GM19193 (cell line): Measurements from ENCODE around the gene CD302.

Experiments
- POLR2A ChIP-seq: IDR thresholded peaks from 4 replicates; pipeline ENCODE4 v1.6.1; 2011; ENCODE audit not compliant: insufficient read depth, insufficient read length; ENCODE audit errors: extremely low read depth

The CD302 gene

DNA sequence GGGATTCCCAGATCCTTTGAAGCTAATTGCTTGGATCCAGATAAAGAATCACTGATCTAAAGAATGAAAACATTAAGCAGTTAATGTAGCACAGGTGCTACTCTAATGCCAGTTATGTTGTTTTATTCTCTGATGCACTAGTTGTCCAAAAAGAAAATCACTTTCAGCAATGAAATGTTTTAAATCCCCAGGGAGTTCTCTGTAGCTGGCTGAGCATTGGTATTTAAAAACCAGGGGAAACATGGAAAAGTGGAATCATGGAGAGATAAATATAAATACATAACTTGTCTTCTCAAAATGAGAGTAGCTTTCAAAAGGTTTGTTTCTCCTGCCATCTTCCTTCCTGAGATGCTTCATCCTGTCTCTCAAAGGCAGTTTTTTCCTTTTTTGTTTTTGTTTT is 37.7 kb downstream of the CD302 start:
- TF ChIP-seq POLR2A = no peak

DNA sequence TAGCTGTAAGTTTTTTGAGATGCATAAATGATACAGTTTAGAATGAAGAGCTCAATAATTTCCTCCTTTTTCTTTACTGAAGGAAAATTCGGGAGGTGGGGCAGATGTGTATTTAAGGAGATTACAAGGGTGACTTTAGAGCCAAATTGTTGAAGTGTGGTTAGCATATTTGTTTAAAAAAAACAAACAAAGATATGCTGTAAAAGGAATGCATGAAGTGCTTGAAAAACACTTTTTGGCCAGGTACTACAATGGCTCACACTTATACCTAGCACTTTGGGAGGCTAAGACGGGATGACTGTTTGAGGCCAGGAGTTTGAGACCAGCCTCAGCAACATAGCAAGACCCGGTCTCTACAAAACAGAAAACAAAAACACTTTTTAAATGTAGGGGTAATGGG is 38.4 kb downstream of the CD302 start:
- no peak for TF ChIP-seq POLR2A

DNA sequence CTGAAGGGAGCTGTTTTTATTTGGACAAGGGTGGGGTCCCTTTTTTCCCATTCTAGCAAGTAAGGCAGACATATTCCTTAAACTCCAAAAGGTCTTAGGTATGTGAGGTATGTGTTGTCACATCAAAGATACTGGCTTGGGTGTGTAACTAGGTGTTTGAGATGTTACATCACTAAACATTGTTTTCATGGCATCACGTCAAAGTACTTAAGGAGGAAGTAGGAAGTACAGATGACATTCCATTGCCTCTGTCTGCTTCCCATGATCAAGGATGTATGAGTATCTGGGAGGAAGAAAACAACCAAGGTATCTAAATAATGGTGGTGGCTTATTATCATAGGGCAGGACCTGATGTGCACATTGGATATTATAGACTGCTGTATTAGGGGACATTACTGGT is 39.3 kb downstream of the CD302 start:
- no peak for TF ChIP-seq POLR2A

DNA sequence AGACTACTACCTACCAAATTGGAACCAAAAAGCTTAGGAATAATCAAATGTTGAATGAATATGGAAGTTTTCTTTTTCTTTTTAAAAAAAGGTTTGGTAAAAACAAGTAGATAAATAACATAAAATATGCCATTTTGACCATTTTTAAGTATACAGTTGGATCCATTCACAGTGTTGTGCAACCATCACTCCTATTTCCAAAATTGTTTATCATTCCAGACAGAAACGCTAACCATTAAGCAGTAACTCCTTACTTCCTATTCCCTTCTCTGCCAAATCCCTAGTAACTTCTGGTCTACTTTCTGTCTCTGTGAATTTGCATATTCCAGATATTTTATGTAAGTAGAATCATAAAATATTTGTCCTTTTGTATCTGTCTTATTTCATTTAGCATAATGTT is 39.8 kb downstream of the CD302 start:
- no peak for TF ChIP-seq POLR2A

DNA sequence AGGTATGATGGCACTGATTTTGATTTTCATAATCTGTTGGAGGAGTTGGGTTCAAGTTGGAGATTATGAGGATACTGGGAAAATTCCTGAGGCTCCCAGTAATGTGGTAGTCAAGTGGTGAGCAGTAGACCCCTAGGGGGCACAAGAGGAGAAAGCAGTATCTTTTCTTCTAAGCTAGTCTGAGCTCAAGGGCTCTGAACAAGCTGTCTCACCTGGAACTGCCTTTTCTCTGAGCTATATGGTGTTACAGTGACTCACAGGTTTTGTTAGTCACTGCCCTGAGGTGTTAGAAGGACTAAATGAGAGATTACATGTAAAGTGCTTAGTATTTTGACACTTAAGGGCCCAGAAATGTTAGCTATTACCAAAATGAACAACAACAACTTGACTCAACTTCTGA is 42.2 kb downstream of the CD302 start:
- TF ChIP-seq POLR2A = no peak

DNA sequence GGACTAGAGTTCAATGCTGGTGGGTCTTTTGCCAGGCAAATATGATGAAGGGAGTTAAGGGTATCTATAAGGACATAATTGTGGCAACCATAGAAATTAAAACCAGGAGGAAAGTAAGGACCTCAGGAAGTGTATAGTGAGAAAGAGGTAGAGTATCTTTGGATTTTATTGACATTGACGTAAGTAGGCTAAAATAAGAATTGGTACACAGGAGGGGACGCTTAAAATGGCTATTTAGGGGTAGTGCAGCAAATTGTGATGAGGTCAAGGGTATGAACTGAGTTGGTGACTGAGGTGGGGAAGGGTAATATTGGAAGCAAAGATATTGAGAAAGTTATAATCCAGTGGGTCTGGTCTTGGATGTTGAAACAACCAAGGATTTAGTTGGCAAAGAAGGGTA is 43.0 kb downstream of the CD302 start:
- no peak for TF ChIP-seq POLR2A

DNA sequence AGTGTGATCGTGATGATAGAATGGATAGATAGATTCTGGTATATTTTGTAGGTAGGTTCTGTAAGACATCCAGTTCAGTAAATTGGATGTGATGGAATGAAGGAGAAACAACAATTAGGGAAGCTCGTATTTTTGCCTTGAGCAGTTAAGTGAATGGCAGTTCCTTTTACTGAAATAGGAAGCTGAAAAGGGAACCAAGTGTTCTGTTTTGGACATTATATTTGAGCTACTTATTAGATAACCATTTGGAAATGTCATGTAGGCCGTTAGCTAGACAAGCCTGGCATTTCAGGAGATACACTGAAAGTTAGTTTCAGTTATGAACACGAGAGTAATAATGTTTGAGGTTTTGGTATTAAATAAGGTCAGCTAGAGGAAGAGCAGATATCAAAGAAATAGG is 44.2 kb downstream of the CD302 start:
- no peak for TF ChIP-seq POLR2A

DNA sequence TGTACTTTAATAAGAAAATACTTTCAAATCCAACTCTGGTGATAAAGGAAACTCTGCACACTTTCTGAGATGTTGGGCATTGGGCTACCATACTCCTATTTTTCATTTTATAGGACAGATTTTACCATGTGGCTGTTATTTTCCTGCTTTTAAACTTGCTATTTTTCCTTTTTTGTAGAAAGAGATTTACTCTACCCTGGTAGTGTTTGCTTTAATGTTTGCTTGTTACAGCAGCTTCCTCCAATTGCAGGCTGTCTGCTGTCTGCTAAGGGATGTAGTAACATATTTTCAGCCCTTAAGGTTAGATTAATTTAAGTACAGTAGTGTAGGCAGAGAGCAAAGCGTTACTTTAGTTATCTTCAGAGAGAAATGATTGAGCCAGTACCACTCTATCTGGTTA is 47.1 kb downstream of the CD302 start:
- no peak for TF ChIP-seq POLR2A

DNA sequence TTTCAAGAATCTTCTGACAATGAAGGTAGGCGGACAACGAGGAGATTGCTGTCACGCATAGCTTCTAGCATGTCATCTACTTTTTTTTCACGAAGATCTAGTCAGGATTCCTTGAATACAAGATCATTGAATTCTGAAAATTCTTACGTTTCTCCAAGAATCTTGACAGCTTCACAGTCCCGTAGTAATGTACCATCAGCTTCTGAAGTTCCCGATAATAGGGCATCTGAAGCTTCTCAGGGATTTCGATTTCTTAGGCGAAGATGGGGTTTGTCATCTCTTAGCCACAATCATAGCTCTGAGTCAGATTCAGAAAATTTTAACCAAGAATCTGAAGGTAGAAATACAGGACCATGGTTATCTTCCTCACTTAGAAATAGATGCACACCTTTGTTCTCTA is 49.9 kb downstream of the CD302 start:
- TF ChIP-seq POLR2A = no peak

DNA sequence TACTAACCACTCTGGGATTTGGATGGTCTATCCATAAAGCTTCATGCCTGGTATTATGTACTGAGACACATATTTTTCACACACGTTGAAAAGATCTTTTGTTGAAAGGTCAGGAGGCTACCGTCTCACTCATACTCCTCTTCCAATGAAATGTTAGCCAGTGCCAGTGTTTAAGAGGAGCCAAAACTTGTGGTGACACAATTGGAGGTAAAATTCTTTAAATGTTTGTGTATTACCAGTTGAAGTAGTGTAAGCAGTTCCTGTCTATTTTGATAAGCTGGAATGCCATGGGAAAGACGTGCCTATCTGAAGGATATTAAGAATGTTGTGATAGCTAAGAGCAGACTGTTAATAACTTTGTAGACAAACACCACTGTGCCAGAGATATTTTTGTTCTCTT is 53.6 kb downstream of the CD302 start:
- no peak for TF ChIP-seq POLR2A

DNA sequence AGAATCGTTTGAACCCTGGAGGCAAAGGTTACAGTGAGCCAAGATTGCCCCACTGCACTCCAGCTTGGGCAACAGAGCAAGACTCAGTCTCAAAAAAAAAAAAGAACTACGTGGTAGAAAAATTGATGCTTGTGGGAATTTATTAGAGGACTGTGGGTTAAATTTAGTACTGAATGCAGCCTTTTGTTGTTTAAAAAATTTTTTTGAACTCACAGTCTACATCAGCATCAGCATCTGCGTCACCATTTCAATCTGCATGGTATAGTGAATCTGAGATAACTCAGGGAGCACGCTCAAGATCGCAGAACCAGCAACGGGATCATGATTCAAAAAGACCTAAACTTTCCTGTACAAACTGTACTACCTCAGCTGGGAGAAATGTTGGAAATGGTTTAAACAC is 55.2 kb downstream of the CD302 start:
- TF ChIP-seq POLR2A = no peak

DNA sequence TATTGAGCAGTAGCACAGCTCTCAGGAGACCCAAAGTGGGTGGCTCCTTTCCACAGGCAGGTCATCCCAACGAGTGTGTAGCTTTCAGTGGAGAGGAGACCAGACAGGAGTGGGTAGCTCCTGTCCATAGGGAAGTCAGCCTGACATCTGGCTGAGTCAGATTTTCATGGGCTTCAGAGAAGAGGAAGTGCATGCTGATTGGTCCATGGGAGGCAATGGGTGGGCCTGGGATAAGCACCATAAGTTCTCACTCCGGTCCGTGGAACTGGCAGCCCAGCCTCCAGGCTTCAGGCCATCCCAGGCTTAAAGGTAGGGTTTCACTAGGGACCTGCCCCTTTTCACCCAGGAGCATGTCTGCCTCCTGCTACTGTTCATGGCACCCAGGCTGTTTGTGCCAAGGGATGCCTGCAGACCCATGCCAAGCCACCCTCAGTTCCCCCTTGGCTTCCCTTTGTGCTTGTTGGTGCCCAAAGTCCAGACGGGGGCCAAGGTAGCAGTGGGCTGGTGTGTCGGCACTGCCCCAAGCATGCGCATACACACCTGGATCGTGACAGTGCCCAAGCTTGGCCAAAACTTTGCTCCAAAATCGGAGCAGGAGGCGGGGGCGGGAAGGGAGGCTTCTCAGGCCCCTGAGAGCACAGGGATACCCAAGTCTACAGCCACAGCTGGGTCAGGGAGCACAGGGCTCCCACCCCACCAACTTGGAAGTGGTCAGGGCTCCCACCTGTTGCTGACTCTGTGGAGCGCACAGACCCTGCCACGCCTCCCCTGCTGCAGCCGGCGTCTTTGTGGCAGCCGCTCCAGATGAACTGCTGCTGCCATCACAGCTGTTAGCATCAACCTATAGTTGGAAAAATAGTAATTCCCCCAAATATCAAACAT is 59.3 kb downstream of the CD302 start:
- no peak for TF ChIP-seq POLR2A

DNA sequence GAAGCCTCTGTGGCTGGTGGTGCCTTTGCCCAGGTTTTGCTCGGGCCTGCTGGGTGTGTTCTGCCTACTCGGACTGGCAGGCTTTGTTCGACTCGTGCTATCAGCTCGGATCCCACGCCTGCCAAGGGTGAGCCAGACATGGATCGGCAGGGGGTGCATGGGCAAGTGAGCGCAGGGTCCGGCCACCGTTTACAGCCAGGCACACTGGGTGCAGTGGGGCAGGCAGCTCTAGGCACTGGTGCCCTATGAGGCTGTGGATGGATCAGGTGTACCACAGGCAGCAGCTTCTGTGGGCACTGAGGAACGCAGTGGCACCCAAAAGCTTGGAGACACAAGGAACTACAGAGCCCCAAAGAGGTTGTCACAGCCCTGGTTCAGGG is 60.1 kb downstream of the CD302 start:
- no peak for TF ChIP-seq POLR2A

DNA sequence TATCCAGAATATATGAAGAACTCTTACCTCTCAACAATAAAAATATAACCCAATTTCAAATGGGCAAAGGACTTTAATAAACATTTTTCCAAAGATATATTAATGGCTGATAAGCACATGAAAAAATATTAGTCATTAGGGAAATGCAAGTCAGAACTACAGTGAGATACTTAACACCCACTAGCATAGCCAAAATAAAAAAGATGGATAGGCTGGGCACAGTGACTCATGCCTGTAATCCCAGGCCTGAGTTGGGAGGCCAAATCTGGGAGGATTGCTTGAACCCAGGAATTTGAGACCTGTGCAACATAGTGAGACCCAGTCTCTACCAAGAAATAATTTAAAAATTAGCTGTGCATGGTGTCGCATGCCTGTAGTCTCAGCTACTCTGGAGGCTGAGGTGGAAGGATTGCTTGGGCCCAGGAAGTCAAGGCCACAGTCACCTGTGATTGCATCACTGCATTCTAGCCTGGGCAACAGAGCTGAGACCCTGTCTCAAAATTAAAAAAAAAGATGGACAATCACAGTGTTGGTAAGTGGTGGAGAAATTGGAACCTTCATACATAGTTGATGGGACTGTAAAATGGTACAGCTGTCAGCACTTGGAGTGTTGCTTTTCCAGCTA is 60.6 kb downstream of the CD302 start:
- no peak for TF ChIP-seq POLR2A

DNA sequence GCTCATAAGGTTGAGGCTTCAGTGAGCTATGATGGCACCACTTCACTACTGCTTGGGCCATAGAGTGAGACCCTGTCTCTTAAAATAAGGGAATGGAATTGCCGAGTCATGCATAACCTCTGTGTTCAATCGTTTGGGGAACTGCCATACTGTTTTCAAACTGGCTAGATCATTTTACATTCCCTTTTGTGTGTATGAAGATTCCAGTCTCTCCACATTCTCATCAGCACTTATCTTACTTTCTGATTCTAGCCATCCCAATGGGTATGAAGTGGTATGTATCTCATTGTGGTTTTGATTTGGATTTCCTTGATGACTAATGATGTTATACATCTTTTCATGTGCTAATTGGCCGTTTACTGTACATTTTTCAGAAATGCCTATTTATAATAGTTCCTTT is 62.0 kb downstream of the CD302 start:
- TF ChIP-seq POLR2A = no peak

DNA sequence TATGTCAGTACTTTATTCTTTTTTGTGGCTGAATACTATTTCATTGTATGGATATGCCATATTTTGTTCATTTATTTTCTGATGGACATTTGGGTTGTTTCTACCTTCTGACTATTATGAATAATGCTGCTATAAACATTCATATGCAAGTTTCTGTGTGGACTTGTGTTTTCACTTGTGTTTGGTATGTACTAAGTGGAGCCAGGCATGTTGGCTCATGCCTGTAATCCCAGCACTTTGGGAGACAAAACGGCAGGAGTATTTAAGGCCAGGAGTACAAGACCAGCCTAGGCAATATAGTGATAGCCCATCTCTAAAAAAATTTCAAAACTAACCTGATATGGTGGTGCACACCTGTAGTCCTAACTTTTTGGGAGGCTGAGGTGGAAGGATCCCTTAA is 62.4 kb downstream of the CD302 start:
- TF ChIP-seq POLR2A = no peak

DNA sequence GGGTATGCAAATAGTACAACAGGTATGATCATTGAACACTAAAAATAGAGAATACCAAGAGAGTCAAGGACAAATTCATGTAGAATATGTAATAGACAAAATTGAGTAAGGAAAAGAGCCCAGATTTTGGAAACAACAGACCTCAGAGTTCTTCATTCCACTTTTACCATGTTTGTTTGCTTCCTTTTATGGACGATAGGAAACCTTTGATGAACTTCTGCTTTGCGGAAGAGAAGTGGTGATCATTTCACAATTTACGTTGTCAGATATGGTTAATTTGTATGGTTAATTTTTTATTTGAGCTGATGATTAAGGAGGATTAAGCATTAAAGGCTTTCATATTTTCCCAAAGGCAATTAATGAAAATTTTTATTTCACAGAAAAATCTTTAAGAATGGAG is 69.4 kb downstream of the CD302 start:
- TF ChIP-seq POLR2A = no peak

DNA sequence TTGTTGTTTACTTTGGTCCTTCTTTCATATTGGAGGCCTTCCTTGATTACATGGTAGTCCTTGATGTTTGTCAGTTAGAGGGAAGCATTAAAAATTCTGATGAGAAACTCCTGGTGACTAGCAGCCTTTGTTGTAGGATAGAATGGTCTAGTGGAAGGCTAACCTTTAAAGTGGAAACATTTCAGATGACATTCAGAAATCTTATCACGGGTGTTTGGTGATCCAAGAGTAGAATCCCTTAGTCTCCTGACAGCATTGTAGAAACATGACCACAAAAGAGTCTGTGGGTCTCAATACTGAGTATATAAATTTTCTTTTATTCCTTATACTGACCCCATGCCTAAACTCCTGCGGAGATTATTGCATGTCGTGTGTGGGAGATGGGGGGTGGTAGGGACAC is 72.3 kb downstream of the CD302 start:
- no peak for TF ChIP-seq POLR2A

DNA sequence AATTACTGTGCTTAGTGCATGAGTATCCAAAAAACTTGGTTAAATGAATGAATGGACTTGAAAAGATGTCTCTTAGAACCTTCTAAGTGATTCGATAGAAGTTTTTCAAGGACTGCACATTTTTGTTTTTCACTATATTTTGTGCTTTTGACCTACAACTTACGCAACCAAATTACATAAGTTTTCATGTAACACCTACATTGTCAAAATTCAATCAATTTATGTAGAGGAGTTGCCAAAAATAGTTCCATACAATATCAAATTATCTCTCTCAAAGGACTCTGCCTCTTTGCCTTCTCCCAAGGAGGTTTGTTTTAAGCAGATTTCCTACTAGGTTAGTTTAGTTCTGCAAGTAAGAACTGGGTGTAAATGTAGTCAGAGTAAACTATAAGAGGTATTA is 75.4 kb downstream of the CD302 start:
- no peak for TF ChIP-seq POLR2A
